ENCODE results near the gene GLT1D1. TPM values are rescaled to one million over a fixed set of nuclear protein-coding genes. Genes with fewer than 3 reads are reported as not detected.

GLT1D1 gene
- total and polyA plus RNA-seq, 2 donors (not counting 3 experiments of a cell fraction or from before 2014, with no cell fraction given) = not detected

DNA sequence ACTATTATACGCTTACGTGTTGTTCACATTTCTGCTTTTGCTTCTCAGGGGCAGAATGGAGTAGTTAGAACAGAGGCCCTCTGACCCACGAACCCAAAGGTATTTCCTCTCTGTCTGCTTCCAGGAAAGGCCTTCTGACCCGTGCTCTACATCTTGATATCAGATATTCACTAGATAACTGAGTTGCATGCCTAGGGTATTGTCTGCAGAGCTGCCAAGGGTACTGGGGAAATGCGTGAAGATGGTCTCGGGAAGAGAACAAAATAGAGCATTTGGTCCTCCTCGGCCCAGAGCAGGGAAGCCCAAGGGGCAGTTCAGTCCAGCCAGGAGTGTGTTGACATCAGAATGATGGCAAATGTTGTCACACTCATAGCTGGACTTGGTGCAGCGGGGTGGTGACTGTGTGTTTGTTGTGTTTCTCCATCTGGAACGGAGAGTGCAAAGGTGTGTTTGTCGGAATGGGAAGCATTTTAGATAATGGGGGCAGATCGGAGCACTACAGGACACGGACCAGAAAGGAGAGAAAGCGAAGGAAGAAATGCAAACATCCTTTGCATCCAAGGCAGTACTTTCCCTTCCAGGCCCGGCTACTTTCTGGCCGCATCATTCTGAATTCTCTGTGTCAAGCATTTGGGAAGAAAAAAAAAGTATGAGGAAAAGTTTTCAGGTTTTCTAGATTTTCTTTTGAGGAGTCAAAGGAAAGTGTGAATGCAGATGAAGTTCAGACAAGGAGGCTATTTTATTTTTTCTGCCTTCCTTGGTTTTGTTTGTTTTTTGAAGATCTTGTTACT lies 8.1 kb downstream of the GLT1D1 start:
- TF ChIP-seq, protein P1, sequence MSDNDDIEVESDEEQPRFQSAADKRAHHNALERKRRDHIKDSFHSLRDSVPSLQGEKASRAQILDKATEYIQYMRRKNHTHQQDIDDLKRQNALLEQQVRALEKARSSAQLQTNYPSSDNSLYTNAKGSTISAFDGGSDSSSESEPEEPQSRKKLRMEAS (IDR thresholded peaks at IDR 0.05; ENCODE audit: insufficient read depth, insufficient read length) = no peak
- TF ChIP-seq JUN (IDR thresholded peaks at IDR 0.05; ENCODE audit: borderline replicate concordance, insufficient read depth, insufficient read length, low read depth) = no peak
- TF ChIP-seq FOS (IDR thresholded peaks at IDR 0.05; ENCODE audit: borderline replicate concordance, insufficient read depth, low read length) = no peak
- no peak for TF ChIP-seq EZH2 (IDR thresholded peaks at IDR 0.05; ENCODE audit: borderline replicate concordance, low read depth, low read length, severe bottlenecking)
- no peak for TF ChIP-seq POLR2AphosphoS5 (IDR thresholded peaks at IDR 0.05; ENCODE audit: insufficient read depth, low read depth, low read length)
- TF ChIP-seq POLR2A (IDR thresholded peaks at IDR 0.05; ENCODE audit: low read depth, low read length) = no peak
- Histone ChIP-seq H3K79me2 (ENCODE audit: control insufficient read depth, insufficient read depth, low read length) (no peaks in the 10 kb centered on the region), H3K4me3 (replicated peaks in 1 of 3; ENCODE audit: insufficient read depth in 1 of 3, low read depth in 1 of 3, low read length in 3 of 3) (no peak overlapping the region), H3K9ac (replicated peaks; ENCODE audit: extremely low read depth, insufficient read depth, low read length) (no peak overlapping the region), H3K4me2 (ENCODE audit: insufficient read depth, low read length) (no peak overlapping the region), H2AFZ (ENCODE audit: low read depth, low read length) (no peak overlapping the region), H3K27me3 (ENCODE audit: control insufficient read depth in 2 of 2, insufficient read depth in 2 of 2, low read length in 2 of 2) (no peaks in the 10 kb centered on the region), H3K27ac (ENCODE audit: insufficient read depth, low read depth, low read length) (no peak overlapping the region), H3K4me1 (ENCODE audit: control insufficient read depth, extremely low read depth, insufficient read depth, low read length) (no peaks in the 10 kb centered on the region), H3K9me3 (replicated peaks; ENCODE audit: control insufficient read depth, insufficient read depth, low read length) (no peaks in the 10 kb centered on the region), H4K20me1 (replicated peaks; ENCODE audit: control insufficient read depth, extremely low read depth, insufficient read depth, low read length) (no peaks in the 10 kb centered on the region), H3K36me3 (ENCODE audit: control insufficient read depth in 2 of 2, extremely low read depth in 1 of 2, insufficient read depth in 2 of 2, low read length in 2 of 2) (no peaks in the 10 kb centered on the region), H3K9me1 (replicated peaks; ENCODE audit: control insufficient read depth, extremely low read depth, insufficient read depth, low read length) (no peaks in the 10 kb centered on the region)
- ChIA-PET POLR2A (no interaction called here), CTCF (no interaction called here)
- no TSS peak for BruUV-seq (replicated peaks)
- dilution Hi-C loops (cut with MboI; ENCODE audit: extremely low pct_ligation_motif_present, low sequenced_read_pairs) (no loop called here), intact Hi-C loops (cut with micrococcal nuclease) (no loop called here)
- DNase-seq (ENCODE audit: low read depth, low spot score) = no peak
- FAIRE-seq = no peak

DNA sequence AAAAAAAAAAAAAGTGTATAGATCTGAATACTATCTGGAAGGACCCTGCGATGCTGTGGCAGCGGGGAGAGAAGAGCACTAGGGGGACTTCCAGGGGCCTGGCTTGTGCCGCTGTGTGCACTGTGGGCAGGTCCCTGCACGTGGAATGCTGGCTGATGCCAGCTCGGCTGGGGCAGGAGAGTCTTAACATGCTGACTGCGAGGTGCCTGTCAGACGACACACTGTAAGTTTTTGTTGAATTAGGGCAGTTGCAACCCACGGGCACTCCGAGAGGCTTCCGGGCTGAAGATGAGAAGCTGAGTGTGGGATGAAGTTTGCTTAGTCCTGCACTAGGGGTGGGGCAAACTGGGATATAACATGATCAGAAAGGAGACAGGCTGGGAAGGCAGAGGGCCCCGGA lies 10.7 kb downstream of the GLT1D1 start:
- Histone ChIP-seq H3K4me1 (ENCODE audit: control insufficient read depth, extremely low read depth, insufficient read depth, low read length) (no peaks in the 10 kb centered on the region), H3K36me3 (ENCODE audit: control insufficient read depth in 2 of 2, extremely low read depth in 1 of 2, insufficient read depth in 2 of 2, low read length in 2 of 2) (no peaks in the 10 kb centered on the region), H3K4me2 (ENCODE audit: insufficient read depth, low read length) (no peak overlapping the region), H3K9me1 (replicated peaks; ENCODE audit: control insufficient read depth, extremely low read depth, insufficient read depth, low read length) (no peaks in the 10 kb centered on the region), H3K79me2 (ENCODE audit: control insufficient read depth, insufficient read depth, low read length) (no peaks in the 10 kb centered on the region), H3K9me3 (replicated peaks; ENCODE audit: control insufficient read depth, insufficient read depth, low read length) (no peaks in the 10 kb centered on the region), H3K27ac (ENCODE audit: insufficient read depth, low read depth, low read length) (no peak overlapping the region), H4K20me1 (replicated peaks; ENCODE audit: control insufficient read depth, extremely low read depth, insufficient read depth, low read length) (no peaks in the 10 kb centered on the region), H3K4me3 (replicated peaks in 1 of 3; ENCODE audit: insufficient read depth in 1 of 3, low read depth in 1 of 3, low read length in 3 of 3) (no peak overlapping the region), H2AFZ (ENCODE audit: low read depth, low read length) (no peak overlapping the region), H3K9ac (replicated peaks; ENCODE audit: extremely low read depth, insufficient read depth, low read length) (no peak overlapping the region), H3K27me3 (ENCODE audit: control insufficient read depth in 2 of 2, insufficient read depth in 2 of 2, low read length in 2 of 2) (no peaks in the 10 kb centered on the region)
- TF ChIP-seq GATA2 (IDR thresholded peaks at IDR 0.05; ENCODE audit: insufficient read depth, insufficient read length, low read depth, low read length) (no peak), FOS (IDR thresholded peaks at IDR 0.05; ENCODE audit: borderline replicate concordance, insufficient read depth, low read length) (no peak), EZH2 (IDR thresholded peaks at IDR 0.05; ENCODE audit: borderline replicate concordance, low read depth, low read length, severe bottlenecking) (no peak), JUN (IDR thresholded peaks at IDR 0.05; ENCODE audit: borderline replicate concordance, insufficient read depth, insufficient read length, low read depth) (no peak), MYC (IDR thresholded peaks at IDR 0.05; ENCODE audit: low read depth, low read length) (no peak), POLR2A (IDR thresholded peaks at IDR 0.05; ENCODE audit: low read depth, low read length) (no peak), POLR2AphosphoS5 (IDR thresholded peaks at IDR 0.05; ENCODE audit: insufficient read depth, low read depth, low read length) (no peak)
- TF ChIP-seq, protein P2, sequence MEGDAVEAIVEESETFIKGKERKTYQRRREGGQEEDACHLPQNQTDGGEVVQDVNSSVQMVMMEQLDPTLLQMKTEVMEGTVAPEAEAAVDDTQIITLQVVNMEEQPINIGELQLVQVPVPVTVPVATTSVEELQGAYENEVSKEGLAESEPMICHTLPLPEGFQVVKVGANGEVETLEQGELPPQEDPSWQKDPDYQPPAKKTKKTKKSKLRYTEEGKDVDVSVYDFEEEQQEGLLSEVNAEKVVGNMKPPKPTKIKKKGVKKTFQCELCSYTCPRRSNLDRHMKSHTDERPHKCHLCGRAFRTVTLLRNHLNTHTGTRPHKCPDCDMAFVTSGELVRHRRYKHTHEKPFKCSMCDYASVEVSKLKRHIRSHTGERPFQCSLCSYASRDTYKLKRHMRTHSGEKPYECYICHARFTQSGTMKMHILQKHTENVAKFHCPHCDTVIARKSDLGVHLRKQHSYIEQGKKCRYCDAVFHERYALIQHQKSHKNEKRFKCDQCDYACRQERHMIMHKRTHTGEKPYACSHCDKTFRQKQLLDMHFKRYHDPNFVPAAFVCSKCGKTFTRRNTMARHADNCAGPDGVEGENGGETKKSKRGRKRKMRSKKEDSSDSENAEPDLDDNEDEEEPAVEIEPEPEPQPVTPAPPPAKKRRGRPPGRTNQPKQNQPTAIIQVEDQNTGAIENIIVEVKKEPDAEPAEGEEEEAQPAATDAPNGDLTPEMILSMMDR (IDR thresholded peaks at IDR 0.05; ENCODE audit: extremely low read depth in 1 of 2, insufficient read depth in 1 of 2, low read depth in 1 of 2, low read length in 2 of 2) = no peak
- TF ChIP-seq, protein P1 (IDR thresholded peaks at IDR 0.05; ENCODE audit: insufficient read depth, insufficient read length) = no peak
- ChIA-PET POLR2A (no interaction called here), CTCF (no interaction called here)
- BruUV-seq (replicated peaks) = no TSS peak
- dilution Hi-C loops (cut with MboI; ENCODE audit: extremely low pct_ligation_motif_present, low sequenced_read_pairs) = no loop called here
- DNase-seq (ENCODE audit: low read depth, low spot score) (no peak), FAIRE-seq (no peak)
- intact Hi-C loops (cut with micrococcal nuclease) = no loop called here

All from endothelial cell of umbilical vein (primary cell).